AG10803 (cell line): ENCODE results near the gene LRP1B.

ENCODE experiments used
- DNase-seq: peaks from one replicate; pipeline ENCODE4 v3.0.0; 2010; ENCODE audit warnings: low read depth
- H3K4me3 ChIP-seq: 2 replicates; pipeline ENCODE4 v1.5.1; 2011; ENCODE audit warnings: mild to moderate bottlenecking, low read length, control low read depth
- TF ChIP-seq, protein P1 (sequence below): conservative IDR thresholded peaks from 2 replicates; pipeline ENCODE4 v1.5.1; 2011; ENCODE audit warnings: mild to moderate bottlenecking, low read length, control low read depth, inconsistent platforms

LRP1B gene

GRCh38 chr2:141439524-141439923, 691.3 kb downstream of the LRP1B start:
- no peak overlapping the region for H3K4me3 ChIP-seq
- DNase-seq: no peak
- TF ChIP-seq, protein P1, sequence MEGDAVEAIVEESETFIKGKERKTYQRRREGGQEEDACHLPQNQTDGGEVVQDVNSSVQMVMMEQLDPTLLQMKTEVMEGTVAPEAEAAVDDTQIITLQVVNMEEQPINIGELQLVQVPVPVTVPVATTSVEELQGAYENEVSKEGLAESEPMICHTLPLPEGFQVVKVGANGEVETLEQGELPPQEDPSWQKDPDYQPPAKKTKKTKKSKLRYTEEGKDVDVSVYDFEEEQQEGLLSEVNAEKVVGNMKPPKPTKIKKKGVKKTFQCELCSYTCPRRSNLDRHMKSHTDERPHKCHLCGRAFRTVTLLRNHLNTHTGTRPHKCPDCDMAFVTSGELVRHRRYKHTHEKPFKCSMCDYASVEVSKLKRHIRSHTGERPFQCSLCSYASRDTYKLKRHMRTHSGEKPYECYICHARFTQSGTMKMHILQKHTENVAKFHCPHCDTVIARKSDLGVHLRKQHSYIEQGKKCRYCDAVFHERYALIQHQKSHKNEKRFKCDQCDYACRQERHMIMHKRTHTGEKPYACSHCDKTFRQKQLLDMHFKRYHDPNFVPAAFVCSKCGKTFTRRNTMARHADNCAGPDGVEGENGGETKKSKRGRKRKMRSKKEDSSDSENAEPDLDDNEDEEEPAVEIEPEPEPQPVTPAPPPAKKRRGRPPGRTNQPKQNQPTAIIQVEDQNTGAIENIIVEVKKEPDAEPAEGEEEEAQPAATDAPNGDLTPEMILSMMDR: no peak

DNA sequence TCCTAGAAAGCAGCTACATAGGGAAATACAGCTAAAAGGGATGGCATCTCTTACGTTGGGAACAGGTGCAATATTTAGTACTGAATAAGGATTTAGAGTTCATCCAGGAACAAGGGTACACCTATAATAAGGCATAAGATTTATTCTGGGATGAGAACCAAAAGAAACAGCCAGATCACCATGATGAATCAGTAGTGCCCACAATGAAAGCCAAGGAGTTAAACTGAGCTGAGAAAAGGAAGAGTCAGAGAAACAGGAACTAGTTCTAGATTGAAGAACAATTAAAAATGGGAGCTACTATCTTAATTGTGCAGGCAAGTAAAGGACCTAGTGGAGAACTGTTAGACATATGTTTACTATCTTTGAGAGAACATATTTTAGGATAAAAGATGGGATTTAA, 692.3 kb downstream of the LRP1B start:
- TF ChIP-seq, protein P1: no peak
- DNase-seq: no peak
- H3K4me3 ChIP-seq: no peak overlapping the region

DNA sequence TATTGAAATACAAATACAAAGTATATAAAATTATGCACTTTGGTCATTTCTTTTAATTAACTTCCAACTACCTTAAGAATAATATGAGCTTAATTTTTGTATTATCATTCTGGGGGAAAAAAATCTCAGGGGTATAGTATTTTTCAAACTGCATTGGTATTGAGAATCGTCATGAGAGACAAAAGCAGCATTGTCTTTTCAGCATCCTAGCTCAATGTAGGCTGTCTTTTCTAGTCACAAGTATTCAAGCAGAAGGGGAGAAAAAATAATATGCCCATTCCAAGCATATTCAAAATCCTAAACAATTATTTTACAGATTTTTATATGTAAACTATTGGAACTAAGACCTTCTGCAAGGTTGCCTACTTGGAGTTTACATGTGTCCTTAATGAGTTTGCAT, 693.3 kb downstream of the LRP1B start:
- H3K4me3 ChIP-seq: no peak overlapping the region
- TF ChIP-seq, protein P1: no peak
- DNase-seq: no peak

DNA sequence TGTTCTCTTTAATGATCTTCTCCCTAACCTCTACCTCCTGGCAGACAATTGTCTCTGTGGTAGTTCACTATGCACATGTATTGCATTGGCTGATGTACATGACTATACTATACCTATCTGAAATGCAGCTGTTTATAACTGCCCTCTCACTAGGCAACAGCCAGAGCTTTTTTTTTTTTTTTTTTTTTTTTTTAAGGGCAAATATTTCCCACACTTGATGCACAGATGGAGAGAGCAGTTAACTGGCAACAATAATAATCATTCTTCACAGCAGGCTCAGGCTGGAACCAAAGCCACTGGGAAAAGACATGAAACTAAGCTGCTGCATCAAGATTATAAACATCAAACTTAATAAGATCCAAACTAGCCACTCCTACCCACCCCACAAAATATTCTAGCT, 707.7 kb downstream of the LRP1B start:
- no peak for DNase-seq
- no peak overlapping the region for H3K4me3 ChIP-seq
- TF ChIP-seq, protein P1: no peak

DNA sequence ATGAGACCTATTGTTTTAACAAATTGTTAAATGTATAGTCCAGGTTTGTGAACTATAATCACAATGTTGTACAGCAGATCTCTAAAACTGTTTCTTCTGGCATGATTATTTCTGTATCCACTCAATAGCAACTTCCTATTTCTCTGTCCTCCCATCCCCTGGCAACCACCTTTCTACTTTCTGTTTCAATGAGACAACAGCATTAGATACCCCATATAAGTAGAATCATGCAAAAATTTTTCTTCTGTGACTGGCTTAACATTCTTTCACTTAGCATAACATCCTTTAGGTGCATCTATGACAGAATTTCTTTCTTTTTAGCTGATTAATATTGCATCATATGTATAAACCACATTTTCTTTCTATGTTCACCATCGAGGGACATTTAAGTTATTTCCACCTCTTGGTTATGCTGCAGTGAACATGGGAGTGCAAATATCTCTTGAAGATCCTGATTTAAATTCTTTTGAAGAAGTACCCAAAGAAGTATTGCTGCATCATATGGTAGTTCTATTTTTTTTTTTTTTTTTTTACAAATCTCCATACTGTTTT, 713.5 kb downstream of the LRP1B start:
- DNase-seq: no peak
- TF ChIP-seq, protein P1: no peak
- H3K4me3 ChIP-seq: no peak overlapping the region

- no peak for DNase-seq
- H3K4me3 ChIP-seq: no peak overlapping the region
- TF ChIP-seq, protein P1: no peak
Observed at GRCh38 chr2:141411419-141411818, 719.4 kb downstream of the LRP1B start.

GRCh38 chr2:141399270-141399669, 731.5 kb downstream of the LRP1B start:
- H3K4me3 ChIP-seq: no peak overlapping the region
- no peak for DNase-seq
- TF ChIP-seq, protein P1: peak; percentile 52
